ENCODE measurements around the gene GPR176.

- TF ChIP-seq POLR2A (IDR thresholded peaks at IDR 0.05) (no peak), CTCF (IDR thresholded peaks at IDR 0.05) (no peak)
Measured at GRCh38 chr15:39870537-39870936, 49.5 kb downstream of the GPR176 start.

Data from thyroid gland (tissue), 4 donors.